Ishikawa (cell line): ENCODE results near the gene SLC36A3.

Source experiments
- MAX ChIP-seq: IDR thresholded peaks from 2 replicates; pipeline ENCODE4 v1.6.1; 2012
- REST ChIP-seq: IDR thresholded peaks from 2 replicates; pipeline ENCODE4 v1.6.1; 2012; ENCODE audit warnings: low read depth, mild to moderate bottlenecking
- TEAD4 ChIP-seq: IDR thresholded peaks from 2 replicates; pipeline ENCODE4 v1.6.1; 2012

- TF ChIP-seq TEAD4: no peak
- no peak for TF ChIP-seq REST
- no peak for TF ChIP-seq MAX
Measured at GRCh38 chr5:151243127-151243526, 60.4 kb downstream of the SLC36A3 start.
